ENCODE measurements around the gene GPX3.

- TF ChIP-seq REST (IDR thresholded peaks at IDR 0.05; ENCODE audit: insufficient read depth in 1 of 2, low read depth in 2 of 2, low read length in 2 of 2) (no peak), TAF1 (IDR thresholded peaks at IDR 0.05; ENCODE audit: borderline replicate concordance, insufficient read depth, low read length) (no peak)
Observed at GRCh38 chr5:150999704-151000442, 20.5 kb upstream of the GPX3 start.

Data from PFSK-1 (cell line).